MM.1S (cell line): ENCODE data around the gene ENDOV.
A peak's percentile ranks its signal among the peaks of the same experiment; 100 is the strongest.

Source experiments
- DNase-seq: peaks from one replicate; pipeline ENCODE4 v3.0.0-alpha.2; 2015
- H2AFZ ChIP-seq: fragments of 300-600 bp; sonication (generic); 2 replicates; pipeline ENCODE4 v1.6.0; 2016; ENCODE audit warnings: antibody characterized with exemption, low read length
- H3F3A ChIP-seq: fragments of 300-600 bp; sonication (generic); 2 replicates; pipeline ENCODE4 v1.6.1; 2016; ENCODE audit warnings: mild to moderate bottlenecking, antibody characterized with exemption, low read length, moderate library complexity, mixed read lengths; ENCODE audit not compliant: insufficient read depth
- H3K27ac ChIP-seq: fragments of 300-600 bp; sonication (generic); 2 replicates; pipeline ENCODE4 v1.5.1; 2016; ENCODE audit warnings: mild to moderate bottlenecking, low read length
- H3K27me3 ChIP-seq: fragments of 300-600 bp; sonication (generic); replicated peaks from 2 replicates; pipeline ENCODE4 v1.6.0; 2016; ENCODE audit warnings: low read length; ENCODE audit not compliant: insufficient read depth
- H3K36me3 ChIP-seq: fragments of 300-600 bp; sonication (generic); replicated peaks from 2 replicates; pipeline ENCODE4 v1.6.1; 2016; ENCODE audit warnings: mild to moderate bottlenecking, low read length, mixed read lengths; ENCODE audit not compliant: insufficient read depth
- H3K4me1 ChIP-seq: fragments of 300-600 bp; sonication (generic); 2 replicates; pipeline ENCODE4 v1.6.1; 2016; ENCODE audit warnings: low read length, mixed read lengths
- H3K4me2 ChIP-seq: fragments of 300-600 bp; sonication (generic); 2 replicates; pipeline ENCODE4 v1.6.0; 2016; ENCODE audit warnings: low read depth, low read length
- H3K4me3 ChIP-seq: fragments of 300-600 bp; sonication (generic); 2 replicates; pipeline ENCODE4 v1.5.1; 2016; ENCODE audit warnings: low read length, mixed read lengths
- H3K79me2 ChIP-seq: fragments of 300-600 bp; sonication (generic); 2 replicates; pipeline ENCODE4 v1.6.1; 2016; ENCODE audit warnings: mixed run types, low read length, mixed read lengths
- H3K9ac ChIP-seq: fragments of 300-600 bp; sonication (generic); 2 replicates; pipeline ENCODE4 v1.6.1; 2016; ENCODE audit warnings: low read length, mixed read lengths
- H3K9me2 ChIP-seq: fragments of 300-600 bp; sonication (generic); replicated peaks from 2 replicates; pipeline ENCODE4 v1.6.1; 2016; ENCODE audit warnings: mild to moderate bottlenecking, low read length, mixed read lengths; ENCODE audit not compliant: insufficient read depth
- H3K9me3 ChIP-seq: fragments of 300-600 bp; sonication (generic); replicated peaks from 2 replicates; pipeline ENCODE4 v1.6.1; 2016; ENCODE audit warnings: mild to moderate bottlenecking, low read length, mixed read lengths; ENCODE audit not compliant: insufficient read depth
- H4K20me1 ChIP-seq: fragments of 300-600 bp; sonication (generic); 2 replicates; pipeline ENCODE4 v1.6.1; 2016; ENCODE audit warnings: mild to moderate bottlenecking, low read length, moderate library complexity, mixed read lengths; ENCODE audit not compliant: insufficient read depth
- CTCF ChIP-seq: fragments of 300-600 bp; sonication (generic); IDR thresholded peaks from 2 replicates; pipeline ENCODE4 v1.5.1; 2016; ENCODE audit warnings: antibody characterized with exemption, low read length, mixed read lengths
- EZH2 ChIP-seq: fragments of 300-600 bp; sonication (generic); optimal IDR thresholded peaks from 2 replicates; pipeline ENCODE3; 2017; ENCODE audit warnings: low read depth, mild to moderate bottlenecking, antibody characterized with exemption, low read length, mixed read lengths
- EZH2phosphoT487 ChIP-seq: fragments of 300-600 bp; sonication (generic); IDR thresholded peaks from 2 replicates; pipeline ENCODE4 v1.6.1; 2018; ENCODE audit warnings: antibody characterized with exemption, low read length

The ENDOV gene

GRCh38 chr17:80426671-80427326 is 11.8 kb downstream of the ENDOV start:
- TF ChIP-seq CTCF (peak; percentile 93), EZH2 (no peak)
- H3K27me3 ChIP-seq: peaks cover 66% of the 10 kb centered on the region
- peak overlapping the region; percentile 32; the same call in 1 of the 2 replicates for H2AFZ ChIP-seq
- no peaks in the 10 kb centered on the region for H4K20me1 ChIP-seq
- H3K27ac ChIP-seq: no peak overlapping the region
- no peak overlapping the region for H3K4me3 ChIP-seq
- peak; percentile 69 for DNase-seq
- H3K9me2 ChIP-seq: no peaks in the 10 kb centered on the region
- H3K4me1 ChIP-seq: no peaks in the 10 kb centered on the region
- H3K79me2 ChIP-seq: no peaks in the 10 kb centered on the region
- H3K9me3 ChIP-seq: no peaks in the 10 kb centered on the region
- H3K36me3 ChIP-seq: no peaks in the 10 kb centered on the region
- H3F3A ChIP-seq: no peaks in the 10 kb centered on the region
- H3K4me2 ChIP-seq: peak overlapping the region; percentile 10; the same call in 1 of the 2 replicates
- no peak overlapping the region for H3K9ac ChIP-seq

- no peak for TF ChIP-seq EZH2
- TF ChIP-seq CTCF: no peak
- no peak for TF ChIP-seq EZH2phosphoT487
- Histone ChIP-seq H3K9ac (no peak overlapping the region), H3K4me1 (no peaks in the 10 kb centered on the region), H3K9me3 (no peaks in the 10 kb centered on the region), H3K36me3 (no peaks in the 10 kb centered on the region), H4K20me1 (no peaks in the 10 kb centered on the region), H2AFZ (no peak overlapping the region), H3K27ac (no peak overlapping the region), H3K79me2 (no peaks in the 10 kb centered on the region), H3K9me2 (no peaks in the 10 kb centered on the region), H3K27me3 (peaks cover 73% of the 10 kb centered on the region), H3K4me3 (no peak overlapping the region), H3F3A (no peaks in the 10 kb centered on the region), H3K4me2 (peak overlapping the region; percentile 10; the same call in 1 of the 2 replicates)
- no peak for DNase-seq
Observed at GRCh38 chr17:80427366-80428282, 12.7 kb downstream of the ENDOV start.

DNA sequence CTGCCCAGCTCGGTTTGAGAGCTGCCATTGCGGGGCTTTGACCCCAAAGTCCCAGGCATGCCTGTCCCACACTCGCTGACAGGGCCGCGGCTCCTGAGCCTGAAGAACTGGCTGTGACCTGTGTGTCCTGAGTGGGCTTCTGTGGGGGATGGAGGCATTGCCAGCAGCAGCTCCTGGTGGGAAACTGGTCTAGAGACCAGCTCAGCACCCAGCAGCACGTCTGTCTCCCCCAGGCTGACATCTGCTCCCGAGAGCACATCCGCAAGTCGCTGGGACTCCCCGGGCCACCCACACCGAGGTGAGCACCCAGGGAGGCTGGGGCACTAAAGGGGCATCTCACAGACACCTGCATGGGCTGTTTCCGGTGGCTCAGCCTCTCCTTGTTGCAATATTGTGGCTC is 13.4 kb downstream of the ENDOV start:
- no peaks in the 10 kb centered on the region for H3K79me2 ChIP-seq
- no peaks in the 10 kb centered on the region for H3F3A ChIP-seq
- H3K36me3 ChIP-seq: no peaks in the 10 kb centered on the region
- H3K9me2 ChIP-seq: no peaks in the 10 kb centered on the region
- H3K4me1 ChIP-seq: no peaks in the 10 kb centered on the region
- no peak overlapping the region for H3K4me3 ChIP-seq
- H3K9me3 ChIP-seq: no peaks in the 10 kb centered on the region
- no peaks in the 10 kb centered on the region for H4K20me1 ChIP-seq
- H2AFZ ChIP-seq: no peak overlapping the region
- H3K27ac ChIP-seq: no peak overlapping the region
- DNase-seq: no peak
- H3K9ac ChIP-seq: no peak overlapping the region
- H3K27me3 ChIP-seq: peaks cover 80% of the 10 kb centered on the region
- TF ChIP-seq CTCF (no peak), EZH2 (no peak), EZH2phosphoT487 (no peak)
- no peak overlapping the region for H3K4me2 ChIP-seq
